ENCODE data around the gene LONP2. TPM values are rescaled to one million over a fixed set of nuclear protein-coding genes. Genes with fewer than 3 reads are reported as not detected.

Gene LONP2
- total RNA-seq, 3 donors from 2014 or later (not counting 1 experiment from before 2014, with no cell fraction given): 48.6 to 87.8 (median 61.7) TPM

- no peak for TF ChIP-seq CTCF (IDR thresholded peaks at IDR 0.05)
- Histone ChIP-seq H3K36me3 (ENCODE audit: control insufficient read depth, insufficient read depth, low read length) (peaks cover 26% of the 10 kb centered on the region), H3K4me1 (ENCODE audit: control insufficient read depth, insufficient read depth, low read length) (peaks cover 7% of the 10 kb centered on the region), H3K27ac (ENCODE audit: low read length) (no peak overlapping the region), H3K4me3 (ENCODE audit: low read length) (no peak overlapping the region), H3K27me3 (ENCODE audit: control insufficient read depth, insufficient read depth, low read length) (no peaks in the 10 kb centered on the region), H3K9me3 (ENCODE audit: control insufficient read depth, insufficient read depth, low read length) (peaks cover under 1% of the 10 kb centered on the region)
- H3K9me3 Mint-ChIP-seq: no peaks in the 10 kb centered on the region
- no peaks in the 10 kb centered on the region for H3K27me3 Mint-ChIP-seq (ENCODE audit: low read depth in 2 of 2)
- H3K4me3 Mint-ChIP-seq: no peak overlapping the region
- ATAC-seq: no peak
- H3K4me1 Mint-ChIP-seq: peaks cover 10 to 26% of the 10 kb centered on the region in 2 donors
- intact Hi-C loops (cut with micrococcal nuclease): no loop called here
- DNase-seq: no peak
- no peak overlapping the region for H3K27ac Mint-ChIP-seq
- 89% methylated on average over 2 of the region's 2 CpGs for WGBS (ENCODE audit: insufficient coverage)
- H3K36me3 Mint-ChIP-seq: peaks cover 12% of the 10 kb centered on the region
Measured at GRCh38 chr16:48292452-48292851, 48.4 kb downstream of the LONP2 start.

- H3K27ac Mint-ChIP-seq: no peak overlapping the region
- no peaks in the 10 kb centered on the region for H3K9me3 ChIP-seq (ENCODE audit: control insufficient read depth, insufficient read depth, low read length)
- H3K4me3 ChIP-seq (ENCODE audit: low read length): no peak overlapping the region
- TF ChIP-seq CTCF (IDR thresholded peaks at IDR 0.05): no peak
- H3K4me1 Mint-ChIP-seq: peaks cover 10 to 26% of the 10 kb centered on the region in 2 donors
- H3K9me3 Mint-ChIP-seq: no peaks in the 10 kb centered on the region
- H3K27me3 ChIP-seq (ENCODE audit: control insufficient read depth, insufficient read depth, low read length): no peaks in the 10 kb centered on the region
- peaks cover 7% of the 10 kb centered on the region for H3K4me1 ChIP-seq (ENCODE audit: control insufficient read depth, insufficient read depth, low read length)
- H3K36me3 Mint-ChIP-seq: peaks cover 7% of the 10 kb centered on the region
- H3K36me3 ChIP-seq (ENCODE audit: control insufficient read depth, insufficient read depth, low read length): peaks cover 25% of the 10 kb centered on the region
- WGBS (ENCODE audit: insufficient coverage): 90% methylated on average over 1 of the region's 1 CpG
- no peak overlapping the region for H3K4me3 Mint-ChIP-seq
- no peak overlapping the region for H3K27ac ChIP-seq (ENCODE audit: low read length)
- intact Hi-C loops (cut with micrococcal nuclease): no loop called here
- DNase-seq (no peak), ATAC-seq (no peak)
- H3K27me3 Mint-ChIP-seq (ENCODE audit: low read depth in 2 of 2): no peaks in the 10 kb centered on the region
Measured at GRCh38 chr16:48294724-48295123, 50.6 kb downstream of the LONP2 start.

- Histone ChIP-seq H3K9me3 (ENCODE audit: control insufficient read depth, insufficient read depth, low read length) (no peaks in the 10 kb centered on the region), H3K4me3 (ENCODE audit: low read length) (no peak overlapping the region), H3K36me3 (ENCODE audit: control insufficient read depth, insufficient read depth, low read length) (peaks cover 35% of the 10 kb centered on the region), H3K4me1 (ENCODE audit: control insufficient read depth, insufficient read depth, low read length) (peaks cover 2% of the 10 kb centered on the region), H3K27me3 (ENCODE audit: control insufficient read depth, insufficient read depth, low read length) (no peaks in the 10 kb centered on the region), H3K27ac (ENCODE audit: low read length) (no peak overlapping the region)
- Mint-ChIP-seq H3K9me3 (no peaks in the 10 kb centered on the region), H3K27ac (no peak overlapping the region), H3K4me1 (peaks cover 2 to 17% of the 10 kb centered on the region in 2 donors), H3K36me3 (peaks cover 14% of the 10 kb centered on the region), H3K27me3 (ENCODE audit: low read depth in 2 of 2) (no peaks in the 10 kb centered on the region), H3K4me3 (no peak overlapping the region)
- WGBS (ENCODE audit: insufficient coverage): 100% methylated on average over 1 of the region's 1 CpG
- intact Hi-C loops (cut with micrococcal nuclease): no loop called here
- ATAC-seq (no peak), DNase-seq (no peak)
- TF ChIP-seq CTCF (IDR thresholded peaks at IDR 0.05): no peak
Measured at GRCh38 chr16:48295488-48296281, 51.6 kb downstream of the LONP2 start.
